GM23338 (cell line): ENCODE results near the gene SNPH. TPM values are rescaled to one million over a fixed set of nuclear protein-coding genes. Genes with fewer than 3 reads are reported as not detected.

Experiments used
- ATAC-seq: fragments of 200-7000 bp; cut with Tn5 transposase; 3 replicates; pipeline ENCODE4 v1.9.1; 2020
- DNase-seq: peaks from one replicate; pipeline ENCODE4 v3.0.0-alpha.2; 2015; ENCODE audit warnings: low spot score
- H2AFZ ChIP-seq: fragments of 200-600 bp; sonication (generic); 2 replicates; pipeline ENCODE4 v1.8.0; 2016; ENCODE audit warnings: antibody characterized with exemption, mild to moderate bottlenecking, moderate library complexity
- H3F3A ChIP-seq: fragments of 200-600 bp; sonication (generic); replicated peaks from 2 replicates; pipeline ENCODE4 v1.8.0; 2017; ENCODE audit warnings: antibody characterized with exemption, mixed run types, low read depth
- H3K27ac ChIP-seq: fragments of 200-600 bp; sonication (generic); 2 replicates; pipeline ENCODE4 v1.6.1; 2016; ENCODE audit warnings: low read depth
- H3K27me3 ChIP-seq: fragments of 200-600 bp; sonication (generic); 2 replicates; pipeline ENCODE4 v1.8.0; 2016; ENCODE audit warnings: mild to moderate bottlenecking, mixed run types, moderate library complexity; ENCODE audit not compliant: insufficient read depth
- H3K36me3 ChIP-seq: fragments of 200-600 bp; sonication (generic); 2 replicates; pipeline ENCODE4 v1.8.0; 2016; ENCODE audit warnings: mild to moderate bottlenecking; ENCODE audit not compliant: insufficient read depth
- H3K4me1 ChIP-seq: fragments of 200-600 bp; sonication (generic); 2 replicates; pipeline ENCODE4 v1.8.0; 2016; ENCODE audit warnings: mild to moderate bottlenecking, moderate library complexity; ENCODE audit not compliant: insufficient read depth
- H3K4me2 ChIP-seq: fragments of 200-600 bp; sonication (generic); 2 replicates; pipeline ENCODE4 v1.7.1; 2017; ENCODE audit warnings: mixed run types
- H3K4me3 ChIP-seq: fragments of 200-600 bp; sonication (generic); 2 replicates; pipeline ENCODE4 v1.6.1; 2016; ENCODE audit warnings: mixed run types
- H3K79me2 ChIP-seq: fragments of 200-600 bp; sonication (generic); replicated peaks from 2 replicates; pipeline ENCODE4 v1.8.0; 2017; ENCODE audit warnings: mild to moderate bottlenecking; ENCODE audit not compliant: insufficient read depth
- H3K9me2 ChIP-seq: fragments of 200-600 bp; sonication (generic); 2 replicates; pipeline ENCODE4 v1.8.0; 2017; ENCODE audit not compliant: insufficient read depth
- H4K20me1 ChIP-seq: fragments of 200-600 bp; sonication (generic); replicated peaks from 2 replicates; pipeline ENCODE4 v1.8.0; 2017; ENCODE audit warnings: mild to moderate bottlenecking; ENCODE audit not compliant: insufficient read depth
- H3K27ac Mint-ChIP-seq: 2 replicates; pipeline ENCODE4 v1.8.0; 2020; ENCODE audit warnings: inconsistent platforms, mild to moderate bottlenecking, moderate library complexity, mixed read lengths
- H3K27me3 Mint-ChIP-seq: 3 replicates; pipeline ENCODE4 v1.8.0; 2022; ENCODE audit warnings: low read depth, mild to moderate bottlenecking, moderate library complexity, mixed read lengths, inconsistent platforms; ENCODE audit not compliant: insufficient read depth, poor library complexity
- H3K36me3 Mint-ChIP-seq: 3 replicates; pipeline ENCODE4 v1.8.0; 2021; ENCODE audit warnings: low read depth, mild to moderate bottlenecking, inconsistent platforms, moderate library complexity, mixed read lengths
- H3K4me1 Mint-ChIP-seq: 3 replicates; pipeline ENCODE4 v1.8.0; 2020; ENCODE audit warnings: mild to moderate bottlenecking, inconsistent platforms, mixed read lengths
- H3K4me3 Mint-ChIP-seq: 3 replicates; pipeline ENCODE4 v1.8.0; 2021; ENCODE audit warnings: moderate library complexity, mild to moderate bottlenecking, inconsistent platforms, mixed read lengths
- H3K9me3 Mint-ChIP-seq: 3 replicates; pipeline ENCODE4 v1.8.0; 2020; ENCODE audit warnings: moderate library complexity, mild to moderate bottlenecking, inconsistent platforms, mixed read lengths
- CREB1 ChIP-seq: fragments of 250-450 bp; sonication (Bioruptor Pico); IDR thresholded peaks from 2 replicates; pipeline ENCODE4 v1.5.0; 2020; ENCODE audit warnings: low read depth, mild to moderate bottlenecking, moderate library complexity
- EZH2 ChIP-seq: fragments of 200-600 bp; sonication (generic); IDR thresholded peaks from one replicate; pipeline ENCODE4 v1.8.0; 2017; ENCODE audit warnings: antibody characterized with exemption, mild to moderate bottlenecking, low read depth; ENCODE audit not compliant: unreplicated experiment
- EZH2phosphoT487 ChIP-seq: fragments of 200-600 bp; sonication (generic); IDR thresholded peaks from one replicate; pipeline ENCODE4 v1.8.1; 2018; ENCODE audit warnings: antibody characterized with exemption; ENCODE audit not compliant: unreplicated experiment
- JUNB ChIP-seq: IDR thresholded peaks from one replicate; pipeline ENCODE4 v1.6.1; 2016; ENCODE audit warnings: antibody characterized with exemption; ENCODE audit not compliant: unreplicated experiment
- NANOG ChIP-seq: IDR thresholded peaks from 2 replicates; pipeline ENCODE4 v1.6.1; 2016; ENCODE audit warnings: antibody characterized with exemption, borderline replicate concordance
- ZNF331 ChIP-seq: fragments of 250-450 bp; sonication (Bioruptor Pico); IDR thresholded peaks from 2 replicates; pipeline ENCODE4 v1.5.0; 2020; ENCODE audit warnings: low read depth, mild to moderate bottlenecking, moderate library complexity
- polyA plus RNA-seq: library from polyadenylated mRNA; unstranded; fragments of >200 nt; fragmentation: Nextera tagmentation; extraction: Ambion mirVana; gene quantifications from 2 replicates; pipeline ENCODE4 v1.2.1, GENCODE V29; 2016
- total RNA-seq: library from RNA; depleted of rRNA; stranded (reverse); fragments of >200 nt; shearing (Covaris generic); gene quantifications from 2 replicates; pipeline ENCODE4 v1.2.3, GENCODE V29; 2014
- TF ChIP-seq, protein P1 (sequence below): fragments of 250-450 bp; sonication (Bioruptor Pico); IDR thresholded peaks from 2 replicates; pipeline ENCODE4 v1.5.0; 2020; ENCODE audit warnings: mild to moderate bottlenecking, moderate library complexity
- TF ChIP-seq, protein P2 (sequence below): IDR thresholded peaks from 2 replicates; pipeline ENCODE4 v1.6.1; 2016; ENCODE audit warnings: antibody characterized with exemption
- TF ChIP-seq, protein P3 (sequence below), 2 experiments: fragments of 200-600 bp in 1 of 2; sonication (generic) in 1 of 2; conservative IDR thresholded peaks; 2 replicates each; pipeline versions ENCODE4 v1.5.1 to v1.6.1; 2016 to 2017; ENCODE audit warnings: antibody characterized with exemption in 2 of 2, low read depth in 2 of 2, mild to moderate bottlenecking in 2 of 2, moderate library complexity in 1 of 2

Gene SNPH
- total and polyA plus RNA-seq, 2 experiments from 2014 or later: 1.5 to 5.8 TPM

- no peaks in the 10 kb centered on the region for H3K36me3 Mint-ChIP-seq
- ATAC-seq (no peak), DNase-seq (no peak)
- Histone ChIP-seq H3K4me1 (no peaks in the 10 kb centered on the region), H3K79me2 (no peaks in the 10 kb centered on the region), H3K4me3 (no peak overlapping the region), H3F3A (no peaks in the 10 kb centered on the region), H3K4me2 (no peak overlapping the region), H3K9me2 (no peaks in the 10 kb centered on the region), H2AFZ (no peak overlapping the region), H3K27ac (no peak overlapping the region), H3K36me3 (no peaks in the 10 kb centered on the region), H3K27me3 (no peaks in the 10 kb centered on the region), H4K20me1 (0 out of 2 replicates have a peak, but pooled peaks cover 3% of the 10 kb centered on the region)
- TF ChIP-seq ZNF331 (CRISPR knock-in tag): no peak
- TF ChIP-seq EZH2phosphoT487: no peak
- TF ChIP-seq CREB1: no peak
- no peak for TF ChIP-seq EZH2
- TF ChIP-seq NANOG: no peak
- TF ChIP-seq, protein P1, sequence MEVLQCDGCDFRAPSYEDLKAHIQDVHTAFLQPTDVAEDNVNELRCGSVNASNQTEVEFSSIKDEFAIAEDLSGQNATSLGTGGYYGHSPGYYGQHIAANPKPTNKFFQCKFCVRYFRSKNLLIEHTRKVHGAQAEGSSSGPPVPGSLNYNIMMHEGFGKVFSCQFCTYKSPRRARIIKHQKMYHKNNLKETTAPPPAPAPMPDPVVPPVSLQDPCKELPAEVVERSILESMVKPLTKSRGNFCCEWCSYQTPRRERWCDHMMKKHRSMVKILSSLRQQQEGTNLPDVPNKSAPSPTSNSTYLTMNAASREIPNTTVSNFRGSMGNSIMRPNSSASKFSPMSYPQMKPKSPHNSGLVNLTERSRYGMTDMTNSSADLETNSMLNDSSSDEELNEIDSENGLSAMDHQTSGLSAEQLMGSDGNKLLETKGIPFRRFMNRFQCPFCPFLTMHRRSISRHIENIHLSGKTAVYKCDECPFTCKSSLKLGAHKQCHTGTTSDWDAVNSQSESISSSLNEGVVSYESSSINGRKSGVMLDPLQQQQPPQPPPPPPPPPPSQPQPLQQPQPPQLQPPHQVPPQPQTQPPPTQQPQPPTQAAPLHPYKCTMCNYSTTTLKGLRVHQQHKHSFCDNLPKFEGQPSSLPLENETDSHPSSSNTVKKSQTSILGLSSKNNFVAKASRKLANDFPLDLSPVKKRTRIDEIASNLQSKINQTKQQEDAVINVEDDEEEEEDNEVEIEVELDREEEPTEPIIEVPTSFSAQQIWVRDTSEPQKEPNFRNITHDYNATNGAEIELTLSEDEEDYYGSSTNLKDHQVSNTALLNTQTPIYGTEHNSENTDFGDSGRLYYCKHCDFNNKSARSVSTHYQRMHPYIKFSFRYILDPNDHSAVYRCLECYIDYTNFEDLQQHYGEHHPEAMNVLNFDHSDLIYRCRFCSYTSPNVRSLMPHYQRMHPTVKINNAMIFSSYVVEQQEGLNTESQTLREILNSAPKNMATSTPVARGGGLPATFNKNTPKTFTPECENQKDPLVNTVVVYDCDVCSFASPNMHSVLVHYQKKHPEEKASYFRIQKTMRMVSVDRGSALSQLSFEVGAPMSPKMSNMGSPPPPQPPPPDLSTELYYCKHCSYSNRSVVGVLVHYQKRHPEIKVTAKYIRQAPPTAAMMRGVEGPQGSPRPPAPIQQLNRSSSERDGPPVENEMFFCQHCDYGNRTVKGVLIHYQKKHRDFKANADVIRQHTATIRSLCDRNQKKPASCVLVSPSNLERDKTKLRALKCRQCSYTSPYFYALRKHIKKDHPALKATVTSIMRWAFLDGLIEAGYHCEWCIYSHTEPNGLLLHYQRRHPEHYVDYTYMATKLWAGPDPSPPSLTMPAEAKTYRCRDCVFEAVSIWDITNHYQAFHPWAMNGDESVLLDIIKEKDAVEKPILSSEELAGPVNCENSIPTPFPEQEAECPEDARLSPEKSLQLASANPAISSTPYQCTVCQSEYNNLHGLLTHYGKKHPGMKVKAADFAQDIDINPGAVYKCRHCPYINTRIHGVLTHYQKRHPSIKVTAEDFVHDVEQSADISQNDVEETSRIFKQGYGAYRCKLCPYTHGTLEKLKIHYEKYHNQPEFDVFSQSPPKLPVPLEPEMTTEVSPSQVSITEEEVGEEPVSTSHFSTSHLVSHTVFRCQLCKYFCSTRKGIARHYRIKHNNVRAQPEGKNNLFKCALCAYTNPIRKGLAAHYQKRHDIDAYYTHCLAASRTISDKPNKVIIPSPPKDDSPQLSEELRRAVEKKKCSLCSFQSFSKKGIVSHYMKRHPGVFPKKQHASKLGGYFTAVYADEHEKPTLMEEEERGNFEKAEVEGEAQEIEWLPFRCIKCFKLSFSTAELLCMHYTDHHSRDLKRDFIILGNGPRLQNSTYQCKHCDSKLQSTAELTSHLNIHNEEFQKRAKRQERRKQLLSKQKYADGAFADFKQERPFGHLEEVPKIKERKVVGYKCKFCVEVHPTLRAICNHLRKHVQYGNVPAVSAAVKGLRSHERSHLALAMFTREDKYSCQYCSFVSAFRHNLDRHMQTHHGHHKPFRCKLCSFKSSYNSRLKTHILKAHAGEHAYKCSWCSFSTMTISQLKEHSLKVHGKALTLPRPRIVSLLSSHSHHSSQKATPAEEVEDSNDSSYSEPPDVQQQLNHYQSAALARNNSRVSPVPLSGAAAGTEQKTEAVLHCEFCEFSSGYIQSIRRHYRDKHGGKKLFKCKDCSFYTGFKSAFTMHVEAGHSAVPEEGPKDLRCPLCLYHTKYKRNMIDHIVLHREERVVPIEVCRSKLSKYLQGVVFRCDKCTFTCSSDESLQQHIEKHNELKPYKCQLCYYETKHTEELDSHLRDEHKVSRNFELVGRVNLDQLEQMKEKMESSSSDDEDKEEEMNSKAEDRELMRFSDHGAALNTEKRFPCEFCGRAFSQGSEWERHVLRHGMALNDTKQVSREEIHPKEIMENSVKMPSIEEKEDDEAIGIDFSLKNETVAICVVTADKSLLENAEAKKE: no peak
- TF ChIP-seq JUNB: no peak
- TF ChIP-seq, protein P2, sequence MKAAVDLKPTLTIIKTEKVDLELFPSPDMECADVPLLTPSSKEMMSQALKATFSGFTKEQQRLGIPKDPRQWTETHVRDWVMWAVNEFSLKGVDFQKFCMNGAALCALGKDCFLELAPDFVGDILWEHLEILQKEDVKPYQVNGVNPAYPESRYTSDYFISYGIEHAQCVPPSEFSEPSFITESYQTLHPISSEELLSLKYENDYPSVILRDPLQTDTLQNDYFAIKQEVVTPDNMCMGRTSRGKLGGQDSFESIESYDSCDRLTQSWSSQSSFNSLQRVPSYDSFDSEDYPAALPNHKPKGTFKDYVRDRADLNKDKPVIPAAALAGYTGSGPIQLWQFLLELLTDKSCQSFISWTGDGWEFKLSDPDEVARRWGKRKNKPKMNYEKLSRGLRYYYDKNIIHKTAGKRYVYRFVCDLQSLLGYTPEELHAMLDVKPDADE: no peak
- TF ChIP-seq, protein P3, sequence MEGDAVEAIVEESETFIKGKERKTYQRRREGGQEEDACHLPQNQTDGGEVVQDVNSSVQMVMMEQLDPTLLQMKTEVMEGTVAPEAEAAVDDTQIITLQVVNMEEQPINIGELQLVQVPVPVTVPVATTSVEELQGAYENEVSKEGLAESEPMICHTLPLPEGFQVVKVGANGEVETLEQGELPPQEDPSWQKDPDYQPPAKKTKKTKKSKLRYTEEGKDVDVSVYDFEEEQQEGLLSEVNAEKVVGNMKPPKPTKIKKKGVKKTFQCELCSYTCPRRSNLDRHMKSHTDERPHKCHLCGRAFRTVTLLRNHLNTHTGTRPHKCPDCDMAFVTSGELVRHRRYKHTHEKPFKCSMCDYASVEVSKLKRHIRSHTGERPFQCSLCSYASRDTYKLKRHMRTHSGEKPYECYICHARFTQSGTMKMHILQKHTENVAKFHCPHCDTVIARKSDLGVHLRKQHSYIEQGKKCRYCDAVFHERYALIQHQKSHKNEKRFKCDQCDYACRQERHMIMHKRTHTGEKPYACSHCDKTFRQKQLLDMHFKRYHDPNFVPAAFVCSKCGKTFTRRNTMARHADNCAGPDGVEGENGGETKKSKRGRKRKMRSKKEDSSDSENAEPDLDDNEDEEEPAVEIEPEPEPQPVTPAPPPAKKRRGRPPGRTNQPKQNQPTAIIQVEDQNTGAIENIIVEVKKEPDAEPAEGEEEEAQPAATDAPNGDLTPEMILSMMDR (conservative IDR thresholded peaks at IDR 0.05; ENCODE audit: low read depth in 2 of 2): no peak
- H3K9me3 Mint-ChIP-seq: no peaks in the 10 kb centered on the region
- peaks cover 3% of the 10 kb centered on the region for H3K27me3 Mint-ChIP-seq
- H3K4me1 Mint-ChIP-seq: no peaks in the 10 kb centered on the region
- no peak overlapping the region for H3K27ac Mint-ChIP-seq
- H3K4me3 Mint-ChIP-seq: no peak overlapping the region
Measured at GRCh38 chr20:1283522-1284510, 17.7 kb downstream of the SNPH start.
